ENCODE data around the gene FUT8.

FUT8 gene

DNA sequence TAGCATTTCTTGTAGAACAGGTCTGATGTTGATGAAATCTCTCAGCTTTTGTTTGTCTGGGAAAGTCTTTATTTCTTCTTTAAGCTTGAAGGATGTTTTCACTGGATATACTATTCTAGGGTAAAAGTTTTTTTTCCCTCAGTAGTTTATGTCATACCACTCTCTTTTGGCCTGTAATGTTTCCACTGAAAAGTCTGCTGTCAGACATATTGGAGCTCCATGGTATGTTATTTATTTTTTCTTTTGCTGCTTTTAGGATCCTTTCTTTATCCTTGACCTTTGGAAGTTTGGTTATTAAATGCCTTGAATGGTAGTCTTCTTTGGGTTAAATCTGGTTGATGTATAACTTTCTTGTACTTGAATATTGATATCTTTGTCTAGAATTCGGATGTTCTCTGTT is 306.1 kb downstream of the FUT8 start:
- H3K27me3 ChIP-seq (ENCODE audit: insufficient read depth, low read depth, severe bottlenecking) = no peaks in the 10 kb centered on the region
- TF ChIP-seq, protein P1, sequence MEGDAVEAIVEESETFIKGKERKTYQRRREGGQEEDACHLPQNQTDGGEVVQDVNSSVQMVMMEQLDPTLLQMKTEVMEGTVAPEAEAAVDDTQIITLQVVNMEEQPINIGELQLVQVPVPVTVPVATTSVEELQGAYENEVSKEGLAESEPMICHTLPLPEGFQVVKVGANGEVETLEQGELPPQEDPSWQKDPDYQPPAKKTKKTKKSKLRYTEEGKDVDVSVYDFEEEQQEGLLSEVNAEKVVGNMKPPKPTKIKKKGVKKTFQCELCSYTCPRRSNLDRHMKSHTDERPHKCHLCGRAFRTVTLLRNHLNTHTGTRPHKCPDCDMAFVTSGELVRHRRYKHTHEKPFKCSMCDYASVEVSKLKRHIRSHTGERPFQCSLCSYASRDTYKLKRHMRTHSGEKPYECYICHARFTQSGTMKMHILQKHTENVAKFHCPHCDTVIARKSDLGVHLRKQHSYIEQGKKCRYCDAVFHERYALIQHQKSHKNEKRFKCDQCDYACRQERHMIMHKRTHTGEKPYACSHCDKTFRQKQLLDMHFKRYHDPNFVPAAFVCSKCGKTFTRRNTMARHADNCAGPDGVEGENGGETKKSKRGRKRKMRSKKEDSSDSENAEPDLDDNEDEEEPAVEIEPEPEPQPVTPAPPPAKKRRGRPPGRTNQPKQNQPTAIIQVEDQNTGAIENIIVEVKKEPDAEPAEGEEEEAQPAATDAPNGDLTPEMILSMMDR (IDR thresholded peaks at IDR 0.05; ENCODE audit: low read depth, low read length) = no peak
- H3K9me3 ChIP-seq (ENCODE audit: severe bottlenecking) = no peaks in the 10 kb centered on the region
- H3K36me3 ChIP-seq = no peaks in the 10 kb centered on the region
- DNase-seq = no peak
- H3K4me3 ChIP-seq (ENCODE audit: low read depth, low read length) = no peak overlapping the region
- no peak overlapping the region for H3K27ac ChIP-seq

DNA sequence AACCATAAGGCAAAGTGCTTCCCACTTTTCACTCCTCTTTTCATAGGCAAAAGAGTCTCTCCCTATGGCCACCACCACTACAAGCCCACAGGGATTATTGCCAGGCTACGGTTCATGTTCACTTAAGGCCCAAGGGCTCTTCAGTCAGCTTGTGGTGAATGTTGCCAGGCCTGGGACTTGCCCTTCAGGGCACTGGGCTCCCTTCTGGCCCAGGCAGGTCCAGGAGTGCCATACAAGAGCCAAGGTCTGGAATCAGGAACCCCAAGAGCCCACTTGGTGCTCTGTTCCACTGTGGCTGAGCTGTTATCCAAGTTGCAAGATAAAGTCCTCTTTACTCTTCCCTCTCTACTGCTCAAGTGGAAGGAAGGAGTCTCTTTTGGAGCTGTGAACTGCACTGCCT is 307.6 kb downstream of the FUT8 start:
- no peaks in the 10 kb centered on the region for H3K36me3 ChIP-seq
- no peak overlapping the region for H3K4me3 ChIP-seq (ENCODE audit: low read depth, low read length)
- no peaks in the 10 kb centered on the region for H3K9me3 ChIP-seq (ENCODE audit: severe bottlenecking)
- TF ChIP-seq, protein P1 (IDR thresholded peaks at IDR 0.05; ENCODE audit: low read depth, low read length) = no peak
- no peaks in the 10 kb centered on the region for H3K27me3 ChIP-seq (ENCODE audit: insufficient read depth, low read depth, severe bottlenecking)
- DNase-seq = no peak
- no peak overlapping the region for H3K27ac ChIP-seq

DNA sequence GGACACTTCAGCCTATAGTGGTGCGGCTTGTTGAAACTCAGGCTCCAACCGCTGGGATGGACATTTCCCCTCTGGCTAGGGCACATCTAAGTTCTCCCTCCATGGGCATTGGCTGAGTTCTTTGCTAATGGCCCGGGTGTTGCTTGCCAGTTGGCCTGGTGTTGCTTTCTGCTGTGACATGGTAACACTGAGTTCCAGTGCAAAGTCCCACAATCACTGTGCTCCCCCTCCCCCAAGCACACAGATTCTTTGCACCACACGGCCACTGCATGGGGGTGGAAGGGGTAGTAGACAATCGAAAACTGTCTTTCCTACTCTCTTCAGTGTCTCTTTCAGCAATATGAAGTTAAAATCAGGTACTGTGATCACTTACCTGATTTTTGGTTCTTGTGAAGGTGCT is 308.2 kb downstream of the FUT8 start:
- TF ChIP-seq, protein P1 (IDR thresholded peaks at IDR 0.05; ENCODE audit: low read depth, low read length) = no peak
- Histone ChIP-seq H3K9me3 (ENCODE audit: severe bottlenecking) (no peaks in the 10 kb centered on the region), H3K27ac (no peak overlapping the region), H3K36me3 (no peaks in the 10 kb centered on the region), H3K4me3 (ENCODE audit: low read depth, low read length) (no peak overlapping the region), H3K27me3 (ENCODE audit: insufficient read depth, low read depth, severe bottlenecking) (no peaks in the 10 kb centered on the region)
- no peak for DNase-seq

DNA sequence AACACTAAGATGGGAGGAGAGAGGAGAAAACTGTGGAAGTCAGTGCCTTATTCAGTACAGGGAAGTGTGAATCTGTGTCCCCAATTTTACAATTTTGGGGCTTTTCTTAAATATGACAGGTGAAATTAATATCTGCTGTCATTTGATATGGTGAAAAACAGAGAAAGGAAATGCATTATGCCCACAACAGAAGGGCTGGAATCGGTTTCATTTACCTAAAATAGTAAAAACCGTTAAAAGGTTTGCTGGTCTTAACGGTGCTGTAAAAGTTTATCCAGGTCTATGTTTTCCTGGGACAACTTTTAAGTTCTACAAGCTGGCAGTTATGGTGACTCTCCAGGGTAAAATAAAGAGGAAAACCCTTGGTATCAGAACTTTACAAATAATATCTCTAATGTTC is 310.8 kb downstream of the FUT8 start:
- no peaks in the 10 kb centered on the region for H3K36me3 ChIP-seq
- no peak overlapping the region for H3K4me3 ChIP-seq (ENCODE audit: low read depth, low read length)
- TF ChIP-seq, protein P1 (IDR thresholded peaks at IDR 0.05; ENCODE audit: low read depth, low read length) = no peak
- no peak overlapping the region for H3K27ac ChIP-seq
- H3K27me3 ChIP-seq (ENCODE audit: insufficient read depth, low read depth, severe bottlenecking) = no peaks in the 10 kb centered on the region
- no peak for DNase-seq
- H3K9me3 ChIP-seq (ENCODE audit: severe bottlenecking) = no peaks in the 10 kb centered on the region

DNA sequence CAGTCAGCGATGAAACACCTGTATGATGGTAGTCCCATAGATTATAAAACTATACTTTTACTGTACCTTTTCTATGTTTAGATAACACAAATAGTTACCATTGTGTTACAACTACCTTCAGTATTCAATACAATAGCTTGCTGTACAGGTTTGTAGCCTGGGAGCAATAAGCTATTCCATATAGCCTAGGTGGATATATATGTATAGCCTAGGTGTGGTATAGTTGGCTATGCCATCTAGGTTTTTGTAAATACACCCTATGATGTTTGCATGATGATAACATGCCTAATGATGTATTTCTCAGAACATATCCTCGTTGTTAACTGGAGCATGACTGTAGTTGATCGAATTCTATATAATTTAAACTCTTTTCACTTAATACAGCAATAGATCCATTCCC is 316.1 kb downstream of the FUT8 start:
- no peak for DNase-seq
- Histone ChIP-seq H3K9me3 (ENCODE audit: severe bottlenecking) (no peaks in the 10 kb centered on the region), H3K27me3 (ENCODE audit: insufficient read depth, low read depth, severe bottlenecking) (no peaks in the 10 kb centered on the region), H3K27ac (no peak overlapping the region), H3K36me3 (no peaks in the 10 kb centered on the region), H3K4me3 (ENCODE audit: low read depth, low read length) (no peak overlapping the region)
- TF ChIP-seq, protein P1 (IDR thresholded peaks at IDR 0.05; ENCODE audit: low read depth, low read length) = no peak

DNA sequence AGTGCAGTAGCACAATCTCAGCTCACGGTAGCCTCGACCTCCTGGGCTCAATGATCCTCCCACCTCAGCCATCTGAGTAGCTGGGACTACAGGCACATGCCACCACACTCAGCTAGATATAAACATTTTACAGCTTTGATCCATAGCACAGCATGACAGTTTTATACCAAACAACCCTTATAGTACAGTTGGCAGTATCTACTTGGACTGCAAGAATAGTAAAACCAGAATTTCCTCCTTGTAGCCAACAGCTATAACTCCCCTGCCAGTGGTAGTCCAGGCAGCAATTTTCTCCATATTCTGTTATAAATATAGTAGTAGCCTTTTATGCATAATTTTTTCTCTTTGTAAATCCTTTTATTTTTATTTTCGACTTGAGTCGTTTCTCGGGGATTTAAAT is 317.0 kb downstream of the FUT8 start:
- no peak overlapping the region for H3K27ac ChIP-seq
- no peaks in the 10 kb centered on the region for H3K9me3 ChIP-seq (ENCODE audit: severe bottlenecking)
- H3K4me3 ChIP-seq (ENCODE audit: low read depth, low read length) = no peak overlapping the region
- TF ChIP-seq, protein P1 (IDR thresholded peaks at IDR 0.05; ENCODE audit: low read depth, low read length) = no peak
- H3K27me3 ChIP-seq (ENCODE audit: insufficient read depth, low read depth, severe bottlenecking) = no peaks in the 10 kb centered on the region
- no peak for DNase-seq
- H3K36me3 ChIP-seq = no peaks in the 10 kb centered on the region
